DND-41 (cell line): Measurements from ENCODE around the gene RLN2.
"Not testable (repeated sequence)": the region's sequence is repeated elsewhere in the genome, so short reads cannot be mapped to it uniquely, and the experiment has no call there.

ENCODE experiments used
- CTCF ChIP-seq: IDR thresholded peaks from 2 replicates; pipeline ENCODE4 v1.5.1; 2012; ENCODE audit warnings: borderline replicate concordance, low read length, moderate library complexity, mild to moderate bottlenecking; ENCODE audit not compliant: poor library complexity, severe bottlenecking; ENCODE audit errors: extremely low read depth
- EZH2 ChIP-seq: IDR thresholded peaks from 3 replicates; pipeline ENCODE4 v1.6.1; 2012; ENCODE audit warnings: borderline replicate concordance, low read depth, mild to moderate bottlenecking, moderate library complexity, low read length, inconsistent platforms; ENCODE audit not compliant: severe bottlenecking

DNA sequence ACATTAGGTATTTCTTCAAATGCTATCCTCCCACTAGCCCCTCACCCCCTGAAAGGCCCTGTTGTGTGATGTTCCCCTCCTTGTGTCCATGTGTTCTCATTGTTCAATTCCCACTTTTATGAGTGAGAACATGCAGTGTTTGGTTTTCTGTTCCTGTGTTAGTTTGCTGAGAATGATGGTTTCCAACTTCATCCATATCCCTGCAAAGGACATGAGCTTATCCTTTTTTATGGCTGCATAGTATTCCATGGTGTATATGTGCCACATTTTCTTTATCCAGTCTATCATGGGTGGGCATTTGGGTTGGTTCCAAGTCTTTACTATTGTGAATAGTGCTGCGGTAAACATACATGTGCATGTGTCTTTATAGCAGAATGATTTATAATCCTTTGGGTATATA lies 11.9 kb upstream of the RLN2 start:
- not testable (repeated sequence) for TF ChIP-seq EZH2, CTCF
